ENCODE data around the gene MRC2.

- TF ChIP-seq SIN3A (IDR thresholded peaks at IDR 0.05; ENCODE audit: borderline replicate concordance, low read depth, low read length) (no peak), CTCF (IDR thresholded peaks at IDR 0.05) (no peak), POLR2AphosphoS5 (IDR thresholded peaks at IDR 0.05; ENCODE audit: low read depth, low read length) (no peak), IRF3 (IDR thresholded peaks at IDR 0.05; ENCODE audit: low read depth, low read length) (no peak), ELF1 (IDR thresholded peaks at IDR 0.05) (no peak)
Observed at GRCh38 chr17:62696256-62696655, 68.8 kb downstream of the MRC2 start.

All from SK-N-SH (cell line).